GM12874 (cell line): ENCODE data around the gene BOC.

ENCODE experiments used
- TF ChIP-seq, protein P1 (sequence below): IDR thresholded peaks from 2 replicates; pipeline ENCODE4 v1.5.1; 2011; ENCODE audit warnings: low read depth, mild to moderate bottlenecking, control low read depth, low read length, moderate library complexity; ENCODE audit not compliant: insufficient read depth

Gene BOC

GRCh38 chr3:113287111-113287802, 75.9 kb downstream of the BOC start:
- TF ChIP-seq, protein P1, sequence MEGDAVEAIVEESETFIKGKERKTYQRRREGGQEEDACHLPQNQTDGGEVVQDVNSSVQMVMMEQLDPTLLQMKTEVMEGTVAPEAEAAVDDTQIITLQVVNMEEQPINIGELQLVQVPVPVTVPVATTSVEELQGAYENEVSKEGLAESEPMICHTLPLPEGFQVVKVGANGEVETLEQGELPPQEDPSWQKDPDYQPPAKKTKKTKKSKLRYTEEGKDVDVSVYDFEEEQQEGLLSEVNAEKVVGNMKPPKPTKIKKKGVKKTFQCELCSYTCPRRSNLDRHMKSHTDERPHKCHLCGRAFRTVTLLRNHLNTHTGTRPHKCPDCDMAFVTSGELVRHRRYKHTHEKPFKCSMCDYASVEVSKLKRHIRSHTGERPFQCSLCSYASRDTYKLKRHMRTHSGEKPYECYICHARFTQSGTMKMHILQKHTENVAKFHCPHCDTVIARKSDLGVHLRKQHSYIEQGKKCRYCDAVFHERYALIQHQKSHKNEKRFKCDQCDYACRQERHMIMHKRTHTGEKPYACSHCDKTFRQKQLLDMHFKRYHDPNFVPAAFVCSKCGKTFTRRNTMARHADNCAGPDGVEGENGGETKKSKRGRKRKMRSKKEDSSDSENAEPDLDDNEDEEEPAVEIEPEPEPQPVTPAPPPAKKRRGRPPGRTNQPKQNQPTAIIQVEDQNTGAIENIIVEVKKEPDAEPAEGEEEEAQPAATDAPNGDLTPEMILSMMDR, result no peak

GRCh38 chr3:113287803-113288648, 76.7 kb downstream of the BOC start:
- TF ChIP-seq, protein P1, result peak; percentile 99

DNA sequence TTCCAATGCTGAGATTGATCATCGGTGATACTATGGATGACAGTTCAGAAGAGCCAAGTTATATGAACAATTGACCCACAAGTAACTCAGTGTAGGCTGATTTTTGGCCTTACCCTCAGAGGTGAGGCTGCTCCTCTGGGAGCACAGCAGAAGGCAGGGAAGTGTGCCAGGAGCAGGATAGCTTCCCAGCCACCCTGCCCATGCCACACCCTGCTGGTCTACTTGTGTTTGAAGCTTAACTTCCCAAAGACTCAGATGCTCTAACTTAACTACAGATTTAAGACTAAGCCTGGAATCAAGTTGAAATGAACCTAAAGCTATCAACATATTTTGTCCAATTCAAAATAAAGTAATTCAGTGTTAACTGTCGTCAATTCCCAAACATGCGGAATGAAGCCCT, 77.5 kb downstream of the BOC start:
- TF ChIP-seq, protein P1, result no peak

DNA sequence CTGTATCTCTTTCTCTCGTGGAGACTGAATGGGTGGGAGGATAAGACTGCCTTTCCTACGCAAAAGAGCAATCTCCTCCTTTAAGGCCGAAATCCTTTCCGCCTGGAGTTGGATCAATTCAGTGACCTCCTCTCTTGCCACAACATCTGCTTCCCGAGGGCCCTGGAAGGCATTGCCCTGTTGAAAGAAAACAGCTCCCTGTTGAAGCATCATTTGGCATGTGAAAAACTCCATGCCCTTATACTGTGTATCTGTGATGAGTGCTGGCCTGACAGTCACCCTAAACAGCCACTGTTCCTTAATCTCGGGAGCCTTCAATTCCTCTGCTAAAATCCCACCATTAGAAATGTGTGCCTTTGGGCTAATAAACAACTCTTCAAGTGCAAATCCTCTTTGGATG, 80.2 kb downstream of the BOC start:
- TF ChIP-seq, protein P1, result no peak

GRCh38 chr3:113292933-113293332, 81.6 kb downstream of the BOC start:
- TF ChIP-seq, protein P1, result no peak

GRCh38 chr3:113293348-113293747, 82.0 kb downstream of the BOC start:
- TF ChIP-seq, protein P1, result no peak

DNA sequence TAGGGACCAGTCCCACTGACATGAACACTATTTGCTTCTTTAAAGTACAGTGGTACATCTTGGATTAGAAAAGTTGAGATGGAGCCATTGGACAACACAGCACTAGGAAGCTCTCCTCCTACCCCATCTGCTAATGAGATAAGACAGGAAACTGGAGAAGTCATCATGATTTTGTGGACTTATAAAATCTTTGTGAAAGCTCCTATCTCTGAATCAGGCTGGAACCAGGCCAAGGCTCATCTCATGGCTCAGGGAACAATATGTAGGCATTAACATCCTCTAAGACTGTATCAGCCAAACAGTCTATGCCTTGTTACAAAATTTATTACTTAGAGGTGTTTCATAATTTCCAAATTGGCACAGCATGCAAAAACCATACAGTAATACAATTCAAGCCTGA, 84.1 kb downstream of the BOC start:
- TF ChIP-seq, protein P1, result no peak
